SK-N-MC (cell line): Measurements from ENCODE around the gene CENPN.

Source experiments
- DNase-seq: peaks from one replicate; pipeline ENCODE4 v3.0.0-alpha.2; 2011; ENCODE audit warnings: low read depth, low spot score
- H3K27ac ChIP-seq: fragments of 200-600 bp; sonication (generic); 2 replicates; pipeline ENCODE4 v1.5.1; 2016; ENCODE audit warnings: mixed run types
- H3K36me3 ChIP-seq: fragments of 200-600 bp; sonication (generic); 2 replicates; pipeline ENCODE4 v1.6.1; 2017; ENCODE audit warnings: antibody characterized with exemption, low read length, mixed read lengths; ENCODE audit not compliant: insufficient read depth
- H3K4me3 ChIP-seq: fragments of 200-600 bp; sonication (generic); 2 replicates; pipeline ENCODE4 v1.5.1; 2016
- H3K9ac ChIP-seq: fragments of 200-600 bp; sonication (generic); 2 replicates; pipeline ENCODE4 v1.8.0; 2017; ENCODE audit warnings: mixed run types, mixed read lengths; ENCODE audit not compliant: insufficient read length
- H3K9me3 ChIP-seq: fragments of 200-600 bp; sonication (generic); 2 replicates; pipeline ENCODE4 v1.6.1; 2017; ENCODE audit warnings: low read depth, mild to moderate bottlenecking, antibody characterized with exemption, low read length, moderate library complexity, mixed read lengths
- EZH2 ChIP-seq: fragments of 200-600 bp; sonication (generic); IDR thresholded peaks from one replicate; pipeline ENCODE4 v1.6.1; 2017; ENCODE audit warnings: antibody characterized with exemption
- FOXP2 ChIP-seq: optimal IDR thresholded peaks from 2 replicates; pipeline ENCODE3; 2011; ENCODE audit warnings: mild to moderate bottlenecking, moderate library complexity; ENCODE audit not compliant: insufficient read depth; ENCODE audit errors: extremely low read length, control extremely low read depth
- POLR2AphosphoS5 ChIP-seq: IDR thresholded peaks from 2 replicates; pipeline ENCODE4 v1.6.1; 2012; ENCODE audit warnings: mild to moderate bottlenecking, low read depth, low read length, borderline replicate concordance

Gene CENPN

GRCh38 chr16:81061307-81061640, 54.3 kb downstream of the CENPN start:
- Histone ChIP-seq H3K9me3 (no peaks in the 10 kb centered on the region), H3K4me3 (no peak overlapping the region), H3K9ac (no peak overlapping the region), H3K27ac (no peak overlapping the region), H3K36me3 (no peaks in the 10 kb centered on the region)
- DNase-seq = no peak
- no peak for TF ChIP-seq POLR2AphosphoS5
- TF ChIP-seq FOXP2 = no peak
- TF ChIP-seq EZH2 = no peak

- DNase-seq = no peak
- H3K9ac ChIP-seq = no peak overlapping the region
- TF ChIP-seq EZH2 = no peak
- TF ChIP-seq FOXP2 = no peak
- no peak for TF ChIP-seq POLR2AphosphoS5
- H3K36me3 ChIP-seq = no peaks in the 10 kb centered on the region
- no peak overlapping the region for H3K27ac ChIP-seq
- no peak overlapping the region for H3K4me3 ChIP-seq
- H3K9me3 ChIP-seq = no peaks in the 10 kb centered on the region
These were observed 55.0 kb downstream of the CENPN start for GRCh38 chr16:81061871-81062608.

GRCh38 chr16:81066681-81067080, 59.7 kb downstream of the CENPN start:
- TF ChIP-seq EZH2 (no peak), FOXP2 (no peak), POLR2AphosphoS5 (no peak)
- H3K9ac ChIP-seq = no peak overlapping the region
- H3K4me3 ChIP-seq = no peak overlapping the region
- H3K9me3 ChIP-seq = no peaks in the 10 kb centered on the region
- no peak for DNase-seq
- H3K36me3 ChIP-seq = no peaks in the 10 kb centered on the region
- H3K27ac ChIP-seq = no peak overlapping the region

- H3K27ac ChIP-seq = no peak overlapping the region
- H3K36me3 ChIP-seq = no peaks in the 10 kb centered on the region
These were observed 60.2 kb downstream of the CENPN start for GRCh38 chr16:81067166-81067565.

GRCh38 chr16:81069063-81069462, 62.0 kb downstream of the CENPN start:
- no peak overlapping the region for H3K9ac ChIP-seq
- no peak for TF ChIP-seq FOXP2
- no peak for TF ChIP-seq EZH2
- no peak for TF ChIP-seq POLR2AphosphoS5
- no peak overlapping the region for H3K27ac ChIP-seq
- no peak overlapping the region for H3K4me3 ChIP-seq
- no peaks in the 10 kb centered on the region for H3K9me3 ChIP-seq
- no peaks in the 10 kb centered on the region for H3K36me3 ChIP-seq
- no peak for DNase-seq

More at GRCh38 chr16:81067166-81067565, 60.2 kb downstream of the CENPN start:
- Histone ChIP-seq H3K4me3 (no peak overlapping the region), H3K9me3 (no peaks in the 10 kb centered on the region), H3K9ac (no peak overlapping the region)
- TF ChIP-seq FOXP2 (no peak), EZH2 (no peak), POLR2AphosphoS5 (no peak)
- no peak for DNase-seq

- H3K9ac ChIP-seq = no peak overlapping the region
- no peak overlapping the region for H3K27ac ChIP-seq
- no peak for TF ChIP-seq POLR2AphosphoS5
- TF ChIP-seq FOXP2 = no peak
- no peak for TF ChIP-seq EZH2
These were observed 64.0 kb downstream of the CENPN start for GRCh38 chr16:81070979-81071378.

GRCh38 chr16:81071805-81072204, 64.8 kb downstream of the CENPN start:
- no peaks in the 10 kb centered on the region for H3K36me3 ChIP-seq
- no peak for DNase-seq
- no peaks in the 10 kb centered on the region for H3K9me3 ChIP-seq
- no peak overlapping the region for H3K4me3 ChIP-seq
- TF ChIP-seq FOXP2 (no peak), EZH2 (no peak), POLR2AphosphoS5 (no peak)
- no peak overlapping the region for H3K9ac ChIP-seq
- no peak overlapping the region for H3K27ac ChIP-seq

More at GRCh38 chr16:81070979-81071378, 64.0 kb downstream of the CENPN start:
- no peak for DNase-seq
- no peaks in the 10 kb centered on the region for H3K36me3 ChIP-seq
- no peaks in the 10 kb centered on the region for H3K9me3 ChIP-seq
- H3K4me3 ChIP-seq = no peak overlapping the region

GRCh38 chr16:81073560-81074330, 66.7 kb downstream of the CENPN start:
- DNase-seq = no peak
- H3K36me3 ChIP-seq = no peaks in the 10 kb centered on the region
- H3K9me3 ChIP-seq = no peaks in the 10 kb centered on the region
- H3K9ac ChIP-seq = no peak overlapping the region
- no peak overlapping the region for H3K27ac ChIP-seq
- H3K4me3 ChIP-seq = no peak overlapping the region
- TF ChIP-seq POLR2AphosphoS5 = no peak
- no peak for TF ChIP-seq EZH2
- no peak for TF ChIP-seq FOXP2
